Measurements from ENCODE around the gene OTOF.

Gene OTOF

DNA sequence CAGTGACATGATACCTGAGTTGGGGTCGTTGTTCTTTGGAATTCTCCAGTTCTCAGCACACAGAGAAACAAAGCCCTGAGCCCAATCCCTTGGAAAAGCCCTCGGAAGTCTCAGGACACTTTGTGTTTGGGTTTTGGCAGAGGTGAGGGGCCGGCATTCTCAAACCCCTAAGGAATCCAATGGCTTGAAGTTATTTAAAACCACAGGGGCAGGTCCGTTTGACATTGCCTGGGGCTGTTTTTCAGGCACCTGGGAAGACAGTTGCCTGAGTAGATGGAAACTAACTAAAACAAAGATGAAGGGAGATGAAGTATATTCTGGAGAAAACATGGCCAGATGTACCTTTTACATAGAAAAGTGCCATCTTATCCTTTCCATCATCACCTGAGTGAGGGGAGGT, 22.5 kb upstream of the OTOF start:
- no peak for DNase-seq (ENCODE audit: low read depth)

DNA sequence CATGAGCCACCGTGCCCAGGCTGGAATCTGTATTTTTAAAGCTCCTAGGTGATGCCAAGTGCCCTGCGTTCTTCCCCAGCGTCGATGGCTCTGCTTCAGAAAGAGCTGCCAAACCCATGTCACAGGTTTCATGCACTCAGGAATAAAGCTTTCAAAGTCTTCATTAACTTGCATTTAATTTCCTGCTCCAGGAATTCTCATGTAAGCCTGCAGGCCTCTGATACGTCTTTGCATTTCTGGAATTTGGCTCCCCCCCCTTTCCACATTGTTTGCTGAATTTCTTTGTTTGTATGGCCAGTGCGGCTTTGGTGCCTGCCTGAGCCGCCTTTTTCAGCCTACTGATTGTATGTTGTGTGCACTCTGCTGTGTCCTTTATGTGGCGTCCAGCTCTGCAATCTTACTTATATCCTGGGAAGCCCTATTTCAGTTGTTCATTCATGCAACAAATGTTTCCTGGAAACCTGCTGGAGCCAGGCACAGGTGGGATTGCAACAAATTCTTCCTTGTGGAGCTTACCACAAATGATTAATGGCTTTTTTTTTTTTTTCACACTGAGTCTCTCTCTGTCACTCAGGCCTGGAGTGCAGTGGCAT, 17.9 kb upstream of the OTOF start:
- DNase-seq (ENCODE audit: low read depth) = no peak

DNA sequence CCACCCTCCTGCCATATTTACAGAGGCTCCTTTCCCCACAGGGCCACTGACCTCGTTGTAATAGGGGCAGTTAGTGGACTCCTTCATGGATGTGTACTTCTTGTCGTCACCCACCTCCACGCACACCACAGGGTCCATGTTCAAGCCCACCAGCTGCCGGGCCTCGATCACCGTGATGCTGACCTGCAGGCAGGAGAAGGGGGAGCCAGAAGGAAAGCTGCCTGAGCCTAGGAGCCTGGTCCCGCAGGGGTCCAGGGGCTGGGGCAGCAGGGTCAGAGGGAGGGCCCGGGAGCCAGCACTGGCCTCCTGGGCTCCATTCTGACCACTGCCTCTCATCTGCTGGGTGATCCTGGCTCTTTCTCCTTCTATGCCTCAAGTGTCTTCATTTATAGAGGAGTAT, 17.0 kb upstream of the OTOF start:
- DNase-seq (ENCODE audit: low read depth) = no peak

DNA sequence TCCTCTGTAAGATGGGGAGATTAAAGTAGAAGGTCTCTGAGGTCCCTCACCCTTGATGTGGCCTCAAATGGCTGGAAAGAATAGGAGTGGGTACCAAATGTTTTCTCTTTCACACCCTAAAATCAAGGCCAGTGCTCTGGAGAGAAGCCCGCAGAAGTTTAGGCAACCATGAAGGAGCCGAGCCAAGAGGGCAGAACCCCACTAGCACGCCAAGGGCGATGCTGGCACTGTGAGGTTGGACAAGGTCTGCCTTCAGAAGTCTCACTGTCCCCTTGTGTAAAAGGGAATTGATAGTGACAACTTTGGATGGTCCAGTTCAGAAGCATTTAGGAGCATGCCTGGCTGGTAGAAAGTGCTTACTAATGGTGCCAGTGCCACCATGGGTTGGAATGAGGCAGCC, 16.3 kb upstream of the OTOF start:
- DNase-seq (ENCODE audit: low read depth) = no peak

DNA sequence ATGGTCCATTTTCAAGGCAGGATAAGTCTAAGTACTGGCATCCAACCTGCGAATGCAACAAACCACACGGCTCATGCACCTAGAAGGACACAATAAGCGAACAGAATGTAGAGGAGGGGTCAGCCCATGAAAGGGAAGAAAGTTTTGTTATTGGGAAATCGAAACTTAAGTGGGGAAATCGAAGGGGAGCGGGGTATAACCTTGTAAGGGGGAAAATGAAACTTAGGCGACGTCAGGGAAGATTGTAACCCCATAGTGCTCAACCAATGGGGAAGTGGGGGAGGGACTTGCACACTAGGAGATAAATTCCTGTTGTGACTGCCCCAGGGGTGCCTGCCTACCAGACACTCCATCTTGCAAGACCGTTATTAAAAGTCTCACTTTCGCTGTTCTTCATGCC, 15.6 kb upstream of the OTOF start:
- DNase-seq (ENCODE audit: low read depth) = no peak

DNA sequence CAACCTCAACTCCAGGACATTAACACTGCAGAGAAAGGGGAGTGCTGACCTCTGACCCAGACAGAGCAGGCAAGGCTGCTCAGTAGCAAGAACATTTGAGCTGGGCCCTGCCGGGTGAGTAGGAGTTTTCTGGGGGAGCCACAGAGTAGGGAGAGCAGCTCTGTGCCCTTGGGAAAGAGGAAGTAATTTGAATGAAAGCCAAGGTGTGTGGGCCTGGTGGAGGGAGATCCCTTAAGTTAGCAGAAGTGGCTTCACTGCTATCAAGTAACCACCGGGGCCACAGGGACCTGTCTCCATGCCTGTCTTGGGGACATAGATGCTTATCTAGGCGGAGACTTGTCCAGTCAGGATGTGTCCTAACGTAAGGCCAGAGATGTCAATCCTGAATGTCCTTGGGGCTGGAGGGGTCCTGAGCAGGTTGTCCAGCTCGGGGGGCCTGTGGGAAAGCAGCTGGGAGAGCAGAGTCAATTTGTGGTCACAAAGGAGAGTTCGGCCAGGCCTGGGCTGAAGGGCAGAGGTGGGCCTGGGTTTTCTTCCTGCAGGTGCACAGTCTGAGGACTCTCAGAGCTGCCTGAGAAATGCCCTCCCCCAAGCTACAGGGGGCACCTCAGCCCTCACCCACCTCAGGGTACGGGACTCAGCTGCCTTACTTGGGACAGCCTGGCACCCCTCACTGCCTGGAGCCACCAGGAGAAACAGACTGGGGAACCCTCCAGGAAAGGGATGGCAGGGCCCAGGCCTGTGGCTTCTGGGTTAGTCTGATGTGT, 15.0 kb upstream of the OTOF start:
- DNase-seq (ENCODE audit: low read depth) = no peak

DNA sequence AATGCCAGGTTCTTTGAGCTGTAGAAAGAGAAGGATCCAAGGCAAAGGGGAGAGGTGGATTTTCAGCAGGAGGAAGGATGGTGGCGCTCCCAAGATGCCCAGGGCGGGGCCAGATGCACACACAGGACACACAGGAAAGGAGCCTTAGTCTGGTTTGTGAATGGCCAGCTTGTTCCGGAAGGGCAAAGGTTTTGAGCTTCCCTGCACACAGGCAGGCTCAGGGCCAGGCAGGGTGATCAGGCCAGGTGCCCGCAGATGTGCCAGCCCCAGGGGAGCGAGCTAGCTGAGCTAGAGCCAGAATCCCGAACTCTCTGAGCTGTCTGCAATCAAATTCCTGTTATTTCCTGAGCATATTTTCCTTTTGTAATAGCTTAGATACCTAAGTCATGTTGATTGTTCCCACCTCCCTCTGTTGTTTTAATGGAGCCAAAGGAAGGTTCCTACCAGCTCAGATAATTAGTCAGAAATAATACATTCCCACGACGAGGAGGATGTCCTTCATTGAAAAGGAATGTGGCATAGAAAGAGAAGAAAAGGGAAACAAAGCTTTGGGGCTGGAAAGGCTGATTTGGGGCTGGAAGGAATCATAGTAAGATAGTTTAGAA, 13.7 kb upstream of the OTOF start:
- no peak for DNase-seq (ENCODE audit: low read depth)

DNA sequence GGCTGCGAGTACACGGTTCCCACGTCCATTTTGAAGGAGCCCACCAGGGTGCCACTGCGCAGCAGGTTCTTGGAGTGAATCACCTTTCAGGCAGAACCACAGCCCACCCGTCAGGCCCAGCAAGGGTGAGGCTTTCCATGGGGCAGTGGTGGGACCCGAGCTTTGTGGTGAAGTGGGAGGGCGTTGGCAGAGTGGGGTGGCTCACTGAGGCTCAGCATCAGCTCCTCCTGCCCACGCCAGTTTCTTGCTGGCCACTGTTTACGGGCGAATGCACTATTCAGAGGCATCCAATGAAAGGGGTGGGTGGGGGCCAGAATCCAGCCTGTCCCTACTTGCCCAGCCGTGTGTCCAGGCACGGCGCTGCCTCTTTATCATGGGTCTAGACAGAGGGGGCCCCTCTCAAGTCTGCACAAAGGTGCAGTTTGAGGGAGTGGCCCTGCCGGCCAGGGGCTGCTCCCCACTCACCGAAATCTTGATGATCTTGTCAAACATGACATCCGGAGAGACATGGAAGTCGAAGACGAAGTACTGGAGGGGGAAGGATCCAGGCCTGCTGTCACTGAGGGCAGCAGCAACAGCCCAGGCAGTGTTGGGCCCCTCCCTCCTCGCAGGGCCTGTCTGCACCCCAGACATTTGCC, 11.4 kb upstream of the OTOF start:
- DNase-seq (ENCODE audit: low read depth) = no peak

DNA sequence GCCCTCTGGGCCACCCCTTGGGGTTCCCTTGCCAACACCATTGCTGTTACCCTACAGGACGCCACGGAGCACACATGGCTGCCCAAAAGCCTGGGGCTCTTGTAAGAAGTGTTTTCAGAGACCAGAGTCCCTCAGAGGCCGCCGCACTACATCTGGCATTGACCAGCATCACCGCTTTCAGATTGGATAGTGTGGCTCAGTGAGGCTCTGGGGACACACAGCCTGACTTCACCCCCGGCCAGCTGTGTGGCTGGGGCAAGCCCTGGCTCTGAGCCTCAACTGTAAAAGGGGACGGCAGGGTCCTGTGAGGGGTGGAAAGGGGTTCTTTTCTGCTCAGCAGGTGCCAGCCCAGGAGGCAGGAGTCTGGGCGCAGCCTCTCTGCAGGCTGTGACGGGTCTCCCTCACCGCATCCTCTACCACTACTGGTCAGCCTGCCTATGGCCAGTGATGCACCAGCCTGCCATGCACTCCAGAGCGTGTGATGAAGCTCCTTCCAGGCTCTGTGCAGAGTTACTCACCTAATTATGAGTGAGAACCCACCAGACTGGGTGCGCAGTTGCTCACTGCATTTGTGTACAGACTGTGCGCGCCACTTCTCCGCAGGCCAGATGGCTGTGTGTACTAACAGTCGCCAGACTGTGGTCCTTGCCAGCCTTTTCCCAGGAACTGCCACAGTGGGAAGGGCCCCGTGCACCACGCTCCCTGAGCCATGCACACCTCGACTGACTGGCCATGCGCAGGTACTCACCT, 10.7 kb upstream of the OTOF start:
- DNase-seq (ENCODE audit: low read depth) = no peak

DNA sequence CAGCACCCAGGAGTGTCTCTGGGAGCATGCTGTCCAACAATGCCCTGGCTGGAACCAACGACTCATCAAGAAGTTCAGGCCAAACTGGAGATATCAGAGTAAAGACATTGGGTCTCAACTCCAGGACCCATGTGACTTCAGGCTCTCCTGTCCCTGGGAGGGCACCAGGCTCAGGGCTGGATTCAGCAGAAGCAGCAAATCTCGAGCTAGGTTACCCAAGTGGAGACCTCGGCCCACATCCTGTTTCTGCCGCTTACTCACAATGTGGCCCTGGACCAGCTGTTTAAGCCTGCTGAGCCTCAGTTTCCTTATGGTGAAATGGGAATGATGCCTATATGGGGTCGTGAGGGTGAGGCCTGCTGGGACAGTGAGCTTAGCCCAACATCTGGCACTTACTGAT, 9.3 kb upstream of the OTOF start:
- DNase-seq (ENCODE audit: low read depth) = no peak

DNA sequence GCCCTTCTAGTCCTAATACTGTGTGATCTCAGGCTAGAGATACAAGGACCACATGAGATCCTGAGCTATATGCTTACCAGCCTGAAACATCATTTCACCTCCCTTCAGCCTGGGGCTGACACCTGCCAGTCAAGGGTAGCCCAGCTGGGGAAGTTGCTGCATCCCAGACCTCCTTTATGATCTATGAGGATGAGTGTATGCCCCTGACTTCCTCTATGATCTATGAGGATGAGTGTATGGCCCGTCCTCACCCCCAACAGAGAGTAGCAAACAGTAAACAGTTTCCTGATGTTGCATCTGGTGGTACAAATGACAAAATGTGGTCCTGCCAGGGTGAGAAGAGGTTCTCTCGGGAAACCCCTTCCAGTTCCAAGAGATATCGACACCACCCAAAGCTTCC, 8.9 kb upstream of the OTOF start:
- no peak for DNase-seq (ENCODE audit: low read depth)

DNA sequence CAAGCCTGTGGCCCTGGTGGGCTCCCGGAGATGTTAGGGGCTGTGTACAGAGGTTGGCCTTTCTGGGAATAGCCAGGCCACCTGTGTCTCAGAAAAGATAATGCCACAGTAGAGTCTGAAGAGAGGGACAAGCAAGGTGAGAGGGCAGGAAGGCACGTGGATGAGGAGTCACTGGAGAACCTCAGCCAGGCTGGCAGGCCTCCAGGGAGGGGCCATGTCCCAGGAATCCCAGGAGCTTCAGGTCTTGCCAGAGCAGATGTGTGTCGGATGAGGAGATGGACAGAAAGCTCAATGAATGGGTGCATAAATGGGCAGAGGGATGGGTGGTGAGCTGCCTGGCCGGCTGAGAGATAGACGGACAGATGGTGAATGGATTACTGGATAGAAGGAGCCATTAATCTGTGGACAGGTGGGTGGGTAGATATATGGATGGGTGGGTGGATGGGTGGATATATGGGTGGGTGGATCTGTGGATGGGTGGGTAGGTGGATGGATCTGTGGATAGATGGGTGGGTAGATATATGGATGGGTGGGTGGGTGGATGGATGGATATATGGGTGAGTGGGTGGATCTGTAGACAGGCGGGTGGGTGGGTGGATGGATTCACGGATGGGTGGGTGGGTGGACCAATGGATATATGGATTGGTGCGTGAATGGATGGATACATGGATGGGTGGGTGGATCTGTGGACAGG, 7.9 kb upstream of the OTOF start:
- DNase-seq (ENCODE audit: low read depth) = no peak

DNA sequence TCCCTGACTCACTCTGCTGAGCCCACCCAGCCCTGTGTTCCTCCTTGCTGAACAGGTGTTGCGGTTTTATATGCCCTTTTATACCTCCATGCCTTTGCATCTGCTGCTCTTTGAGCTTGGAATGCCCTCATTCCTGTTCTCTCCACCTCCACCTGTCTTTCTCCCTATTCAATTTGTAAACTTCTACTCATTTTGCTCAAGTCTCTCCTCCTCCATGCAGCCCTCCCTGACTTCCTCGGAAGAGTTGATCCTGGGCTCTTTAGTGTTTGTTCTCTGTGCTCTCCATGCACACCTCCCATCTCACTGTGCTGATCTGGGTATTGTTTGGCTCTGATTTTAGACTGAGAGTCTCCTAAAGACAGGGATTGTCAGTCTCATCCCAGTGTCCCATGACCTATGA, 7.2 kb upstream of the OTOF start:
- no peak for DNase-seq (ENCODE audit: low read depth)

DNA sequence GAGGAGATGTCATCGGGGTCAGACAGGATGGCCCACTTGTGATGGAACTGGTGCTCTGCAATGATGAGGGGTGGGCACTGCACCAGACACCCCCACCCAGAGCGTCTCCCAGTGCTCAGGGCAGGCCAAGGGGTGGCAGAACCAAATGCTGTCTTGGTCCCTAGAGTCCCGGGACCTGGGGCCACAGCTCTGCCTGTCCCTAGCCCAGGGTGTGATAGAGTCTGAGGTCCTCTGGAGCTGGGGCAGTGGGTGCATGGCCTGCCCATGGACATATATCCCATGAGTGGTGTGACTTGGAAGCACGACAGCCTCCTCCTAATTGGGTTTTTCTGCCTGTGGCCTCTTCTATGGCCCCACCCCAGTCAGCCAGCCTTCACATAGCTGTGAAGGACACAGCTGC, 6.7 kb upstream of the OTOF start:
- no peak for DNase-seq (ENCODE audit: low read depth)

DNA sequence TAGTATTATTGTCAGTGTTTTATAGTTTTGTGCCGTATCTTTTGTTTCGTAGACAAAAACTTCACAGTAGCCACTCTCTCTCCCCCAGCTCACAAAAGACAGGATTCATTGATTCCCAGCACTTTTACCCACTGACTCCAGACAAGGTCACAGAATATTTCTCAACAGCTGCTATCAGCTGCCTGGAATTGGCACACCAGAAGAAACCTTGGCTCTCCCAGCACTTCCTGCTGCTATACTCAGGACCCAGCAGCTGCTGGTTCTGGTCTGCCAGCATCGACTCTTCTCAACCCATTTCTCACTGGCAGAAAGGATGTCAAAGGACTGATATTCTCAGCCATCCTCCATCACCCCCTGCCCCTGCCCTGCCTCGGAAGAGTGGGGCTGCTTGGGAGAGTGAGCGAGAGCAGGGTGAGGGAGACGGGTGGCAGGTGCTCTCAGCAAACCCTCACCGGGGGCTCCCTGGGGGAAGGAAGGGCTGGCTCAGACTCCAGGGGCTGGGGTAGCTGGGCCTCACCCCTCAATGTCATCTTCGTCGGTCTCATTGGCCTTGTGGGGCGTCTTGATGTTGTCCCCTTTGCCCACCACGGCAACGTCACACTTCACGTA, 6.1 kb upstream of the OTOF start:
- DNase-seq (ENCODE audit: low read depth) = no peak

DNA sequence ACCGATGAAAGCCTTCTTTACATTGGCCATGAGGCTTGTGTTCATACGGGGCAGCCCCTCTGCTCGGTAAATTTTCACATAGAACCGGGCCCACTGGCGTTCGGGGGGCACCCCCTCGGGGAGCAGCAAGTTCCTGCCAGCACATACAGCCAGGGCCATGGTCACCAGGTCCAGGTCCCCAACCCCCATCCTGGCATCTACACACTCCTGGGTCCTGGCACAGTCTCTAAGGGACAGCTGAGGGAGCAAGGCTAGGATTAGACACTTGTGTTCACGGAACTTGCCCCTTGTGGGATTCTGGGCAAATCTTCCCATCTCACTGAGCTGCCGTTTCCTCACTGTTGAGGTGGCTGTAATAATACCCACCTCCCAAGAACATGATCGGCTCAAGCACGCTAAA, 5.6 kb upstream of the OTOF start:
- no peak for DNase-seq (ENCODE audit: low read depth)

DNA sequence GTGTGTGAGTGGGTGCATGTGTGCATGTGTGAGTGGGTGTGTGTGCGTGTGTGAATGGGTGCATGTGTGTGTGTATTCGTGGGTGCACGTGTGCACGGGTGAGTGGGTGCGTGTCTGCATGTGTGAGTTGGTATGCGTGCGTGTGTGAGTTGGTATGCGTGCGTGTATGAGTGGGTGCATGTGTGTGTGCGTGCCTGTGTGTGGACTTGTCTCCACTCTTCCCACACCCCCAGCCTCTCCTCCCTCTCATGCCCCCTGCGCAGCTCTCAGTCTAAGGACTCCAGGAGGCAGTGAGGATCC, 5.1 kb upstream of the OTOF start:
- DNase-seq (ENCODE audit: low read depth) = no peak

DNA sequence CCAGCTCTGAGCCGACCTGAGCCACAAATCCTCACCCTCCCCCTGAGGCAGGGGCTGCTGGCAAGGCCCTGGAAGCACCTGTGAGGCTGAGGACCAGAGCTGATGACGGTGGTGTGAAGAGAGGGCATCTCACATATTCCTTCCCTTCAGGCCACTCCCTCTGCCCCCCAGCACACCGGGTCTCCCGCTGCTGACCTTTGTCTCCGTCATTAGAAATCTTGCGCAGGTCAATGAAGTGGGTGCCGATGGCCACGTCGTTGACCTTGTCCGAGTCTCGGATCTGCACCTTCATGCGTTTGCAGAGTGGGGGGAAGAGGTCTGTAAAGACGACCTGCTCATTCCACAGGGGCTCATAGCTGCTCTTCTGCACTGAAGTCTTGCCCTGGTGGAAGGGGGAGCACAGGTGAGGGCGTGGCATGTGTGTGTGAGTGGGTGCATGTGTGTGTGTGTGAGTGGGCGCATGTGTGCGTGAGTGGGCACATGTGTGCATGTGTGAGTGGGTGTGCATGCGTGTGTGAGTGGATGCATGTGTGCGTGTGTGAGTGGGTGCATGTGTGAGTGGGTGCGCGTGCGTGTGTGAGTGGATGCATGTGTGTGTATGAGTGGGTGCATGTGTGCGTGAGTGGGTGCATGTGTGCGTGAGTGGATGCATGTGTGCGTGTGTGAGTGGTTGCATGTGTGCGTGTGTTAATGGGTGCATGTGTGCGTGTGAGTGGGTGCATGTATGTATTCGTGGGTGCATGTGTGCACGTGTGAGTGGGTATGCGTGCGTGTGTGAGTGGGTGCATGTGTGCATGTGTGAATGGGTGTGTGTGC, 4.5 kb upstream of the OTOF start:
- no peak for DNase-seq (ENCODE audit: low read depth)

DNA sequence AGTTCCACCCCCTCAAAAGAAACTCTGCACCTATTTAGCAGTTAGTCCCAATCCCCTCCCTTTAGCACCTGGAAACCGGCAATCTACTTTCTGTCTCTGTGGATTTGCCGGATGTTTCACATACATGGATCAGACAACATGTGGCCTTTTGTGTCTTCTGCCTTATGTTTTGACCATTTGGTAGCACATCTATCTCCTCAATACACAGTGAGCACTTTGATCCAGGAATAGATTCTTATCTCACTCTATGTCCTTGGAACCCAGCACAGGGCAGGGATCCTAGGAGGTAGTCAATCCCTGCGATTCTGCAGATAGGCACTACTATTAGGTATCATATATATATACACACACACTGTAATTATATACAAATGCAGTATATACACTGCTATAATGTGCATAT, 3.8 kb upstream of the OTOF start:
- no peak for DNase-seq (ENCODE audit: low read depth)

DNA sequence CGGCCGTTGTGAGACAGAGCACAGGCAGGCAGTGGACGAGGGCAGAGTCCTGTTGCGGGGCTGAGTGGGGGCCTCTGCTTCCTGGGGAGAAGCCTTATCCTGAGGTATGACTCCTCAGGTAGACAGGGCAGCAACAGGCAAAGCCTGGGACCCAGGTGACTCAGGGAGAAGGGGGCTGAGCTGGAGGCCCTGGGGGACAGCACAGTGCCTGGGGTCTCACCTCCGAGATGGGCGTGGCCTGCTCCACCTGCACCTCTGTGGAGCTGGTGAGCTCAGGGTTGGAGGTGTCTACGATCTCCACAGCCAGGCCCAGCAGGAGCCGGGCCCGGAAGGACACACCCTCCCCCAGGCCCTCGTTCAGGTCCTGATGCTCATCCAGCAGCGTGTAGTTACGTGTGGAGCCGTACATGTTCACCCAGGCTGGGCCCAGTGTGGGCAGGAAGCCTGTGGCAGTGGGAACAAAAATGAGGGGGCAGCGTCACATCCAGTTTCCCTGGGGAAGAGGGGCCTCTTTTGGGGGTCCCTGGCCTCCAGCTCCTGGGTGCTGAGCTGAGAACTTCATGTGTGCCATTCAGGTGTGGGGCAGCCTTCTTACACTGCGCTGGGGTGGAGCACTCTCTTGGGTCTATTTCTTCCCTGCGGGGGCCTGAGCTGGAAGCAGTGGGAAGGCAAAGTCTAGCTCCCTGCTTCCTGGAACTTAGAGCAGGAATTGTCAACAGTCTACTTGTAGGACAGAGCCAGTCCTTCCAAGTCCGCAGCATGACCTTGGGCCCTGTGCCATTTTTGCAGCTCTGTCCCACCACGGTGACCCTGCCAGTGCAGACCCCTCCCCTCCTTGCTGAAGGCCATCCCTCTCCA, 2.9 kb upstream of the OTOF start:
- no peak for DNase-seq (ENCODE audit: low read depth)
